ENCODE results near the gene LBHD2.

The LBHD2 gene

GRCh38 chr14:103059556-103059955 lies 24.5 kb upstream of the LBHD2 start:
- Histone ChIP-seq H3K27me3 (replicated peaks in 2 of 5; ENCODE audit: control insufficient read depth in 4 of 5, insufficient read depth in 5 of 5, low read length in 4 of 5) (peaks cover 0 to 27% (median 9%) of the 10 kb centered on the region in 5 experiments), H3K4me1 (ENCODE audit: control extremely low read depth in 1 of 4, control insufficient read depth in 4 of 4, insufficient read depth in 4 of 4, low read length in 3 of 4) (peaks cover 0 to 24% (median 11%) of the 10 kb centered on the region in 4 experiments), H3K9me3 (ENCODE audit: control extremely low read depth in 1 of 5, control insufficient read depth in 4 of 5, insufficient read depth in 2 of 5, low read depth in 1 of 5, low read length in 4 of 5) (peaks cover 0 to 1% (median 0%) of the 10 kb centered on the region in 5 experiments), H3K4me3 (ENCODE audit: control insufficient read depth in 1 of 7, extremely low read depth in 1 of 7, insufficient read depth in 4 of 7, low read depth in 2 of 7, low read length in 6 of 7) (no peak overlapping the region), H3K27ac (ENCODE audit: insufficient read depth in 1 of 2, low read depth in 1 of 2, low read length in 2 of 2, poor library complexity in 1 of 2, severe bottlenecking in 2 of 2) (no peak overlapping the region), H3K36me3 (ENCODE audit: control insufficient read depth in 4 of 4, insufficient read depth in 4 of 4, low read length in 3 of 4) (no peaks in the 10 kb centered on the region)
- CTCF ChIA-PET = interaction anchor here (1.6 to 1.8 kb wide), 2 partner anchors 9 to 35 kb away, joined by 3 to 5 read pairs; no protein-coding TSS in a partner anchor
- no peak for DNase-seq
- WGBS (ENCODE audit: insufficient coverage) = 80% methylated on average over 1 of the region's 5 CpGs
- POLR2A ChIA-PET = no interaction called here

DNA sequence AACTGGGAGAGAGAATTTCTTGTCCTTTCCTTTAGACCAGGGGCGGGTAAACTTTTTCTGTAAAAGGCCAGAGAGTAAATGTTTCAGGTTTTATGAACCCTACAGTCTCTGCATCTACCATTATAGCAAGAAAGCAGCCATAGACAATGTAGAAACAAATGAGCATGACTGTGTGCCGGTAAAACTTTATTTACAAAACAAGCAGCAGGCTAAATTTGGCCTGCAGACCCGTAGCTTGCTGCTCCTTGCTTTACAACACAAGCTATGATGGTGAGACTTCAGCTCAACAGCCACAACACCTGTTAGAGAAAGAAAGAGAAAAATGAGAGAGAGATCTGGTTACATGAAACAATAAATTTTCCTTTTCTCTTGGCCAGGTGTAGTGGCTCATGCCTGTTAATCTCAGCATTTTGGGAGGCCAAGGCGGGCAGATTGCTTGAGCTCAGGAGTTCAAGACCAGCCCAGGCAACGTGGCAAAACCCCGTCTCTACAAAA lies 22.5 kb upstream of the LBHD2 start:
- peaks cover 0 to 27% (median 9%) of the 10 kb centered on the region in 5 experiments for H3K27me3 ChIP-seq (replicated peaks in 2 of 5; ENCODE audit: control insufficient read depth in 4 of 5, insufficient read depth in 5 of 5, low read length in 4 of 5)
- no peak for DNase-seq
- peaks cover 0 to 1% (median 0%) of the 10 kb centered on the region in 5 experiments for H3K9me3 ChIP-seq (ENCODE audit: control extremely low read depth in 1 of 5, control insufficient read depth in 4 of 5, insufficient read depth in 2 of 5, low read depth in 1 of 5, low read length in 4 of 5)
- H3K36me3 ChIP-seq (ENCODE audit: control insufficient read depth in 4 of 4, insufficient read depth in 4 of 4, low read length in 3 of 4) = no peaks in the 10 kb centered on the region
- CTCF ChIA-PET = interaction anchor here (1.0 to 1.5 kb wide), 4 partner anchors 10 to 43 kb away, joined by 4 to 5 read pairs (median 4); no protein-coding TSS in a partner anchor
- 68% methylated on average over 5 of the region's 6 CpGs for WGBS (ENCODE audit: insufficient coverage)
- no peak overlapping the region for H3K4me3 ChIP-seq (ENCODE audit: control insufficient read depth in 1 of 7, extremely low read depth in 1 of 7, insufficient read depth in 4 of 7, low read depth in 2 of 7, low read length in 6 of 7)
- peaks cover 0 to 12% (median 7%) of the 10 kb centered on the region in 4 experiments for H3K4me1 ChIP-seq (ENCODE audit: control extremely low read depth in 1 of 4, control insufficient read depth in 4 of 4, insufficient read depth in 4 of 4, low read length in 3 of 4)
- POLR2A ChIA-PET = no interaction called here
- H3K27ac ChIP-seq (ENCODE audit: insufficient read depth in 1 of 2, low read depth in 1 of 2, low read length in 2 of 2, poor library complexity in 1 of 2, severe bottlenecking in 2 of 2) = no peak overlapping the region

DNA sequence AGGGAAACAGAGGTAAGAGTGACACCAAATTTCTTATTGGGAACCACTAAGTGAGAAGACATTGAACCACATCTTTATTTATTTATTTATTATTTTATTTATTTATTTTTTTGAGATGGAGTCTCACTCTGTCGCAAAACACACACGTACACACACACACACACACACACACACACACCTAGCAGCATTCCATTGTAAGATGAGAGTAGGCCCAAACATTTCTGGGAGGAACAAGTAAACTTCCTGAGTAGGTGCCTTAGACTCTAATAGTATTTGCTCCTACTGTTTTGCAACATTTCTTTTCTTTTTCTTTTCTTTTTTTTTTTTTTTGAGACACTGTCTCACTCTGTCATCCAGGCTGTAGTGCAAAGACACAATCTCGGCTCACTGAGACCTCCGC lies 19.6 kb upstream of the LBHD2 start:
- WGBS (ENCODE audit: insufficient coverage) = no CpG with 5 or more reads among the region's 4 CpGs
- peaks cover 0 to 1% (median 0%) of the 10 kb centered on the region in 5 experiments for H3K9me3 ChIP-seq (ENCODE audit: control extremely low read depth in 1 of 5, control insufficient read depth in 4 of 5, insufficient read depth in 2 of 5, low read depth in 1 of 5, low read length in 4 of 5)
- DNase-seq = no peak
- peaks cover 0 to 11% (median 8%) of the 10 kb centered on the region in 5 experiments for H3K27me3 ChIP-seq (replicated peaks in 2 of 5; ENCODE audit: control insufficient read depth in 4 of 5, insufficient read depth in 5 of 5, low read length in 4 of 5)
- no peaks in the 10 kb centered on the region for H3K36me3 ChIP-seq (ENCODE audit: control insufficient read depth in 4 of 4, insufficient read depth in 4 of 4, low read length in 3 of 4)
- H3K4me1 ChIP-seq (ENCODE audit: control extremely low read depth in 1 of 4, control insufficient read depth in 4 of 4, insufficient read depth in 4 of 4, low read length in 3 of 4) = no peaks in the 10 kb centered on the region
- no peak overlapping the region for H3K4me3 ChIP-seq (ENCODE audit: control insufficient read depth in 1 of 7, extremely low read depth in 1 of 7, insufficient read depth in 4 of 7, low read depth in 2 of 7, low read length in 6 of 7)
- ChIA-PET CTCF (interaction anchor here (1.3 kb wide), 1 partner anchor 12 kb away, joined by 3 read pairs; no protein-coding TSS in a partner anchor), POLR2A (no interaction called here)
- no peak overlapping the region for H3K27ac ChIP-seq (ENCODE audit: insufficient read depth in 1 of 2, low read depth in 1 of 2, low read length in 2 of 2, poor library complexity in 1 of 2, severe bottlenecking in 2 of 2)

GRCh38 chr14:103064978-103065377 lies 19.0 kb upstream of the LBHD2 start:
- Histone ChIP-seq H3K27me3 (replicated peaks in 2 of 5; ENCODE audit: control insufficient read depth in 4 of 5, insufficient read depth in 5 of 5, low read length in 4 of 5) (peaks cover 0 to 9% (median 4%) of the 10 kb centered on the region in 5 experiments), H3K4me3 (ENCODE audit: control insufficient read depth in 1 of 7, extremely low read depth in 1 of 7, insufficient read depth in 4 of 7, low read depth in 2 of 7, low read length in 6 of 7) (no peak overlapping the region), H3K27ac (ENCODE audit: insufficient read depth in 1 of 2, low read depth in 1 of 2, low read length in 2 of 2, poor library complexity in 1 of 2, severe bottlenecking in 2 of 2) (no peak overlapping the region), H3K9me3 (ENCODE audit: control extremely low read depth in 1 of 5, control insufficient read depth in 4 of 5, insufficient read depth in 2 of 5, low read depth in 1 of 5, low read length in 4 of 5) (peaks cover 0 to 1% (median 0%) of the 10 kb centered on the region in 5 experiments), H3K4me1 (ENCODE audit: control extremely low read depth in 1 of 4, control insufficient read depth in 4 of 4, insufficient read depth in 4 of 4, low read length in 3 of 4) (no peaks in the 10 kb centered on the region), H3K36me3 (ENCODE audit: control insufficient read depth in 4 of 4, insufficient read depth in 4 of 4, low read length in 3 of 4) (no peaks in the 10 kb centered on the region)
- ChIA-PET CTCF (no interaction called here), POLR2A (interaction anchor here (0.6 kb wide), 1 partner anchor 115 kb away, joined by 3 read pairs; no protein-coding TSS in a partner anchor)
- DNase-seq = no peak
- WGBS (ENCODE audit: insufficient coverage) = 96% methylated on average over 4 of the region's 12 CpGs

GRCh38 chr14:103065861-103066260 lies 18.1 kb upstream of the LBHD2 start:
- DNase-seq = no peak
- H3K27ac ChIP-seq (ENCODE audit: insufficient read depth in 1 of 2, low read depth in 1 of 2, low read length in 2 of 2, poor library complexity in 1 of 2, severe bottlenecking in 2 of 2) = no peak overlapping the region
- 95% methylated on average over 3 of the region's 7 CpGs for WGBS (ENCODE audit: insufficient coverage)
- H3K27me3 ChIP-seq (replicated peaks in 2 of 5; ENCODE audit: control insufficient read depth in 4 of 5, insufficient read depth in 5 of 5, low read length in 4 of 5) = peaks cover 0 to 4% (median 0%) of the 10 kb centered on the region in 5 experiments
- no peaks in the 10 kb centered on the region for H3K4me1 ChIP-seq (ENCODE audit: control extremely low read depth in 1 of 4, control insufficient read depth in 4 of 4, insufficient read depth in 4 of 4, low read length in 3 of 4)
- H3K9me3 ChIP-seq (ENCODE audit: control extremely low read depth in 1 of 5, control insufficient read depth in 4 of 5, insufficient read depth in 2 of 5, low read depth in 1 of 5, low read length in 4 of 5) = peaks cover 0 to 1% (median 0%) of the 10 kb centered on the region in 5 experiments
- POLR2A ChIA-PET = no interaction called here
- H3K36me3 ChIP-seq (ENCODE audit: control insufficient read depth in 4 of 4, insufficient read depth in 4 of 4, low read length in 3 of 4) = no peaks in the 10 kb centered on the region
- CTCF ChIA-PET = interaction anchor here (1.1 kb wide), 1 partner anchor 9 kb away, joined by 3 read pairs; no protein-coding TSS in a partner anchor
- H3K4me3 ChIP-seq (ENCODE audit: control insufficient read depth in 1 of 7, extremely low read depth in 1 of 7, insufficient read depth in 4 of 7, low read depth in 2 of 7, low read length in 6 of 7) = no peak overlapping the region

GRCh38 chr14:103066399-103066798 lies 17.6 kb upstream of the LBHD2 start:
- H3K9me3 ChIP-seq (ENCODE audit: control extremely low read depth in 1 of 5, control insufficient read depth in 4 of 5, insufficient read depth in 2 of 5, low read depth in 1 of 5, low read length in 4 of 5) = peaks cover 0 to 1% (median 0%) of the 10 kb centered on the region in 5 experiments
- H3K4me3 ChIP-seq (ENCODE audit: control insufficient read depth in 1 of 7, extremely low read depth in 1 of 7, insufficient read depth in 4 of 7, low read depth in 2 of 7, low read length in 6 of 7) = no peak overlapping the region
- H3K27me3 ChIP-seq (replicated peaks in 2 of 5; ENCODE audit: control insufficient read depth in 4 of 5, insufficient read depth in 5 of 5, low read length in 4 of 5) = peaks cover 0 to 4% (median 0%) of the 10 kb centered on the region in 5 experiments
- POLR2A ChIA-PET = no interaction called here
- H3K4me1 ChIP-seq (ENCODE audit: control extremely low read depth in 1 of 4, control insufficient read depth in 4 of 4, insufficient read depth in 4 of 4, low read length in 3 of 4) = no peaks in the 10 kb centered on the region
- DNase-seq = no peak
- CTCF ChIA-PET = interaction anchor here (1.1 kb wide), 1 partner anchor 8 kb away, joined by 3 read pairs; no protein-coding TSS in a partner anchor
- H3K27ac ChIP-seq (ENCODE audit: insufficient read depth in 1 of 2, low read depth in 1 of 2, low read length in 2 of 2, poor library complexity in 1 of 2, severe bottlenecking in 2 of 2) = no peak overlapping the region
- WGBS (ENCODE audit: insufficient coverage) = 66% methylated on average over 8 of the region's 9 CpGs
- no peaks in the 10 kb centered on the region for H3K36me3 ChIP-seq (ENCODE audit: control insufficient read depth in 4 of 4, insufficient read depth in 4 of 4, low read length in 3 of 4)

- Histone ChIP-seq H3K4me1 (ENCODE audit: control extremely low read depth in 1 of 4, control insufficient read depth in 4 of 4, insufficient read depth in 4 of 4, low read length in 3 of 4) (no peaks in the 10 kb centered on the region), H3K4me3 (ENCODE audit: control insufficient read depth in 1 of 7, extremely low read depth in 1 of 7, insufficient read depth in 4 of 7, low read depth in 2 of 7, low read length in 6 of 7) (no peak overlapping the region), H3K27ac (ENCODE audit: insufficient read depth in 1 of 2, low read depth in 1 of 2, low read length in 2 of 2, poor library complexity in 1 of 2, severe bottlenecking in 2 of 2) (no peak overlapping the region), H3K9me3 (ENCODE audit: control extremely low read depth in 1 of 5, control insufficient read depth in 4 of 5, insufficient read depth in 2 of 5, low read depth in 1 of 5, low read length in 4 of 5) (peaks cover 0 to 1% (median 0%) of the 10 kb centered on the region in 5 experiments), H3K36me3 (ENCODE audit: control insufficient read depth in 4 of 4, insufficient read depth in 4 of 4, low read length in 3 of 4) (no peaks in the 10 kb centered on the region), H3K27me3 (replicated peaks in 2 of 5; ENCODE audit: control insufficient read depth in 4 of 5, insufficient read depth in 5 of 5, low read length in 4 of 5) (peaks cover 0 to 4% (median 0%) of the 10 kb centered on the region in 5 experiments)
- CTCF ChIA-PET = interaction anchor here (0.6 to 1.7 kb wide), 3 partner anchors 12 to 418 kb away, joined by 3 to 4 read pairs (median 4); no protein-coding TSS in a partner anchor
- POLR2A ChIA-PET = interaction anchor here (0.6 to 0.7 kb wide), 2 partner anchors 210 to 685 kb away, joined by 3 to 9 read pairs; no protein-coding TSS in a partner anchor
- no peak for DNase-seq
- WGBS (ENCODE audit: insufficient coverage) = 91% methylated on average over 6 of the region's 8 CpGs
Observed at GRCh38 chr14:103067231-103067954, 16.6 kb upstream of the LBHD2 start.
